ENCODE measurements around the gene RBM27.
"Not testable (repeated sequence)": the region's sequence is repeated elsewhere in the genome, so short reads cannot be mapped to it uniquely, and the experiment has no call there.

RBM27 gene

GRCh38 chr5:146203011-146203871, at the start of gene RBM27:
Gene RBM27, plus strand, starts transcription at chr5:146203605. Its CDS starts 161 bp downstream, at chr5:146203766.
- DNase-seq (ENCODE audit: low read depth), result peak; percentile 93

GRCh38 chr5:146158255-146158654, 45.1 kb upstream of the RBM27 start:
- no peak for DNase-seq (ENCODE audit: low read depth)

- no peak for DNase-seq (ENCODE audit: low read depth)
Measured at GRCh38 chr5:146164382-146164781, 39.0 kb upstream of the RBM27 start.

- DNase-seq (ENCODE audit: low read depth), result no peak
Measured at GRCh38 chr5:146165460-146165859, 37.9 kb upstream of the RBM27 start.

- no peak for DNase-seq (ENCODE audit: low read depth)
Measured at GRCh38 chr5:146165903-146166302, 37.5 kb upstream of the RBM27 start.

GRCh38 chr5:146169076-146169475, 34.3 kb upstream of the RBM27 start:
- DNase-seq (ENCODE audit: low read depth), result no peak

- not testable (repeated sequence) for DNase-seq (ENCODE audit: low read depth)
Measured at GRCh38 chr5:146173049-146173448, 30.4 kb upstream of the RBM27 start.

- no peak for DNase-seq (ENCODE audit: low read depth)
Measured at GRCh38 chr5:146173597-146173996, 29.8 kb upstream of the RBM27 start.

GRCh38 chr5:146176805-146177204, 26.6 kb upstream of the RBM27 start:
- DNase-seq (ENCODE audit: low read depth), result no peak

GRCh38 chr5:146179696-146180095, 23.7 kb upstream of the RBM27 start:
- no peak for DNase-seq (ENCODE audit: low read depth)

GRCh38 chr5:146183403-146183802, 20.0 kb upstream of the RBM27 start:
- not testable (repeated sequence) for DNase-seq (ENCODE audit: low read depth)

GRCh38 chr5:146185161-146185560, 18.2 kb upstream of the RBM27 start:
- no peak for DNase-seq (ENCODE audit: low read depth)

- DNase-seq (ENCODE audit: low read depth), result no peak
Measured at GRCh38 chr5:146188358-146188757, 15.0 kb upstream of the RBM27 start.

- no peak for DNase-seq (ENCODE audit: low read depth)
Measured at GRCh38 chr5:146192571-146193043, 10.8 kb upstream of the RBM27 start.

GRCh38 chr5:146193285-146193684, 10.1 kb upstream of the RBM27 start:
- no peak for DNase-seq (ENCODE audit: low read depth)

- not testable (repeated sequence) for DNase-seq (ENCODE audit: low read depth)
Measured at GRCh38 chr5:146194997-146195396, 8.4 kb upstream of the RBM27 start.

- no peak for DNase-seq (ENCODE audit: low read depth)
Measured at GRCh38 chr5:146196459-146197048, 6.9 kb upstream of the RBM27 start.

- DNase-seq (ENCODE audit: low read depth), result no peak
Measured at GRCh38 chr5:146199176-146199815, 4.1 kb upstream of the RBM27 start.

GRCh38 chr5:146201795-146202194, 1.6 kb upstream of the RBM27 start:
- not testable (repeated sequence) for DNase-seq (ENCODE audit: low read depth)

- no peak for DNase-seq (ENCODE audit: low read depth)
Measured at GRCh38 chr5:146203872-146204192, 427 bp downstream of the RBM27 start.

- no peak for DNase-seq (ENCODE audit: low read depth)
Measured at GRCh38 chr5:146205499-146206202, 2.2 kb downstream of the RBM27 start.

- no peak for DNase-seq (ENCODE audit: low read depth)
Measured at GRCh38 chr5:146206257-146206656, 2.9 kb downstream of the RBM27 start.
